Measurements from ENCODE around the gene RAB29. TPM values are rescaled to one million over a fixed set of nuclear protein-coding genes. Genes with fewer than 3 reads are reported as not detected.

Gene RAB29
- polyA plus RNA-seq, 3 donors = 35.8 to 40.8 (median 37.0) TPM

DNA sequence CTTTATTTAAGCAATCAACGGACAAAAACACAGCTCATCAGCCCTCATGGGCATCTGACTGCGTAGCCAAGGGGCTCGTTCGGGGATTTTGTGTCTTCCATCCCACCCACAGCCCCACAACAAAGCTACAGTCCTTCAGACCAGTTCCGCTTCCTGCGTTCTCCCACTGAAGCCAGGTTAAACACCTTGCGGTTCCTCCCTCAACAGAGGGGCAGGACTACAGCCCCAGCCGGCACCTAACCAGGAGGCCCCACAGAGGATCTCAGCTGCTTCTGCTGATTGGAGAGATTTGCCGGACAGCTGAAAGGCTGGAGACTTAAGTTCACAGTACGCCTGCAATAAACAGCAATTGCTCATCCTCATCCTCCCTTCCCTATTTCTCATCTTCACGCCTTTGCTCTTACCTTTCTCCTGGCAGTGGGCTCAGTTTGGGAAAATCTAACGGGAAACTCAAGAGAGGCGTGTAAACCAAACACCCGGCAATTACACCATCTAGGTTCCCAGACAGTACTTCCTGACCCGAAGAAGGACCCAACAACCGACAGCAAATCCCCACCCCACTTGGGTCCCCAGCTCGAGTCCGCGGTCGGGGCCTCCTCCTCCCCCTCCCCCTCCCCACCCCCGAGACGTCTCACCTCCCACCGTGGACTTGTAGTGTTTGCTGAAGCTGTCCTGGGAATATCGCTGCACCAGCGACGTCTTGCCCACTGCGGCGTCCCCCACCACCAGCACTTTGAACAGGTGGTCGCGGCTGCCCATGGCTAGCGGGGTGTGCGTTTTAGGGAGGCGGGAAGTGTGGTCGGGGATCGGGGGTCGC is 876 bp downstream of the RAB29 start:
- DNase-seq (ENCODE audit: extremely low read depth in 1 of 11, low read depth in 9 of 11, low spot score in 4 of 11) = no peak

DNA sequence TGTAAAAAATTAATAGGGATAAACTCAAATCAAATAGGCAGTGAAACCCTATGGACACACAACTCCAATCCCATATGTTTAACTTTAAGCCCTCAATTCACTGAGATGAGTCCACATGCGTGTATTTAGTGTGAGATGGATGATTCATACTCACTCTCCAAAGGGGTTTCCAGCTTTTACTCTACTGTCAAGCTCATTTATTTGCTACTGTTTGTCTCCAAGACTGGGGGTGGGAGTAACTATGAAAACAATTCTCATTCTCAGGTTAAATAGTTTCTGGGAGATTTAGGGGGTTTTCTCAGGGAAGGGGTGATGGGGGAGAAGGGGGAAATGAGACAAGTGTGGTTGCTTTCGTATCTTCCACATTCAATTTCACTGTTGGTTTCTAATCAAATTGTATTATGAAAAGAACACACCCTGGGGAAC is 2.7 kb downstream of the RAB29 start:
- DNase-seq (ENCODE audit: extremely low read depth in 1 of 11, low read depth in 9 of 11, low spot score in 4 of 11) = no peak

DNA sequence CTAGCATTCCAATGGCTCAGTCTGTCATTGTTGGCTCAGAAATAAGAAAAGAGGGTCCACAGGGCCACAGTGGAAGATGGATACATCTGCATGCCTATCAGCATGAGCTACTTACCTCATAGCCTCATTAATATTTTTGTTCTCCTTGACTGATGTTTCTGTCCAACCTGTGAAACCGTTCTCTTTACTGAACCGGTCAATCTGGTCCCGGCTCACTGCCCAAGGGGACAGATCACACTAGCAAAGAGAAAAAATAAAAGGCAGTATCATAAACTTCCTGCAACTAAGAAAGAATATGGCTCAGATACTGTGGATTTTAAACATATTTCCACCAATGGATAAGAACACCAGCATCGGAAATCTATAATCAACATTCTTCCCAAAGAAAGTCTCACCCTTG is 4.7 kb downstream of the RAB29 start:
- DNase-seq (ENCODE audit: extremely low read depth in 1 of 11, low read depth in 9 of 11, low spot score in 4 of 11) = no peak

DNA sequence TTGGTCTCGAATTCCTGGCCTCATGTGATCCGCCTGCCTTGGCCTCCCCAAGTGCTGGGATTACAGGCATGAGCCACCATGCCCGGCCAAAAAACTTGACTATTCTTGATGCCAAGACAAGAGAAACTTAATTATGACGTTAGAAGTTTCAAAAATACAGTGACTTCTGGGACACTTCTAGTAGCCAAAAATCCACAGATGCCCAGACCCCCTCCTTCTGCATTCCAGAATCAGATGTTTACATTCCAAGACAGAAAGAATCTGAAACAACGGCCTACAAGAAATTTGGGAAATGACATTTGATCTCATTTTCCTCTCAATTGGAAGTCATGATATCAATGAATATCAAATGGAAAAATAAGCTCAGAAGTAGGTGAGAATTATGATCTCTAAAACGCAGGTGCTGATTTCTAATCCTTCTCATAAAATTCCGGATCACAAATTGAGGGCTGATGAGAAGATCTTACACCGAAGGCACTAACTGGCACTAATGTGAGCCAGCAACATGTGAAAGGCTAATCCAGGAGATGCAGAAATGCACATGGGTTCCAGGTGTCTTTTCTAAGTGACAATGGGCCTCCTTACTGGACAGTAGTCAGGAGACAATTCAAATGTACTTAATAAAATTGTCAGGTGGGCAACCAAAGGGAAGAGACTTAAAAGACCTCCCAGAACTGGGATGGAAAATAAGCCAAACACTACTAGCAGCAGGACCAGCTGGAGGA is 5.5 kb downstream of the RAB29 start:
- no peak for DNase-seq (ENCODE audit: extremely low read depth in 1 of 11, low read depth in 9 of 11, low spot score in 4 of 11)

DNA sequence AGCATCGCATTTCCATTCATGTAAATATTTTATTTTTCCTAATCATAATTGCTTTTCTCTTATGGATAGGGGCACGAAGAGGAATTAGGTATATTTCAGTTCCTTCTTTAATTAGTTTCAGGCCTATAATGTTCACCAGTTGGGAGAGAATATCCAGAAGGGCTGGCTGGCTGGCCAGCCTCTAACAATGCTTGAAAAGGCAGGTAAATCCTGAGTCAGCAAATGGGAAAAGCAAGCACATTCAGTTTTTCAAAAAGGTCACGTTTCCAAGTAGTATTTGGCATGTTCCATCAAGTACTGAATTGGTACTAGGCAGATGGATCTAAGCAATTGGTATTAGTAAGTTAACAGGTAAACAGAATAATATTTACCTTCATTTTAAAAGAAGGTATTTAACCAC is 8.0 kb downstream of the RAB29 start:
- DNase-seq (ENCODE audit: extremely low read depth in 1 of 11, low read depth in 9 of 11, low spot score in 4 of 11) = no peak

DNA sequence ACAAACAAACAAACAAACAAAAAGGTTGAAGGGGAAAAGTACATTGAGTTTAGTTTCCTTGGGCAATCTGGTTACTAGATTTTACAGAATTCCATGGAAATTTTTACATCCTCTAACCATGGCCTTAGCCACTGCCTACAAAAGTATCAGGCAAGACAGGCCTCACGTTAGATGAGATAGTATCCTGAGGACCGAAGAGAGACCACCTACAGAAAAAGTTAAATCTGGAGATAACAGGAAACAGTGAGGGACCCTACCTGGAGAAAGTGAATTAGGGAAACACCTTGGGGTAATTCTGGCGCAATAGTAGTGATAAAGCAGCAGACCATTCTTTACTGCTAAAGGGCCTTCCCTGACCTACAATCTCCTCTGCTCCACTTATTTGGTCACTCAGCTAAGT is 8.7 kb downstream of the RAB29 start:
- no peak for DNase-seq (ENCODE audit: extremely low read depth in 1 of 11, low read depth in 9 of 11, low spot score in 4 of 11)

DNA sequence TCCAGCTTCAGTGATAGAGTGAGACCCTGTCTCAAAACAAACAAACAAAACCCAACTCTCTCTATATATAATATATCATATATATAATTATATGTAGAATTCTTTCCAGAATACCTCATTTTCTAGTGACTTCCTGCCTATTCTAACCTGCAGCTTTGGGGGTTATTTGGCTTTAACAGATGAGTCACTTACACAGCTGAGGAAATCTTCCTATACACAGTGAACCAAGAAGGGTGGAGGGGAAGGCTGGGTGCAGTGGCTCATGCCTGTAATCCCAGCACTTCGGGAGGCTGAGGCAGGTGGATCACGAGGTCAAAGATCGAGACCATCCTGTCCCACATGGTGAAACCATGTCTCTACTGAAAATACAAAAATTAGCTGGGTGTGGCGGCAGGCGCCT is 9.2 kb downstream of the RAB29 start:
- DNase-seq (ENCODE audit: extremely low read depth in 1 of 11, low read depth in 9 of 11, low spot score in 4 of 11) = no peak

DNA sequence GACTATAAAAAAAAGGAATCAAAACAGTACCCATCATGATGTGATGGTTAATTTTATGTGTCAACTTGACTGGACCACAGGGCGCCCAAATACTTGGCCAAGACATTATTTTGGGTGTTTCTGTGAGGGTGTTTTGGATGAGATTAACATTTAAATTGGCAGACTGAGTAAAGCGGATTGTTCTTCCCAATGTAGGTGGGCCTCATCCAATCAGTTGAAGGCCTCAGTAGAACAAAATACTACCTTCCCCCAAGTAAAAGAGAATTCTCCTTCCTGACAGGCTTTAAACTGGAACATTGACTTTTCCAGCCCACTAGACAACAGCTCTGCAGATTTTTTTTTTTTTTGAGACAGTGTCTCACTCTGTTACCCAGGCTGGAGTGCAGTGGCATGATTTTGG is 10.7 kb downstream of the RAB29 start:
- DNase-seq (ENCODE audit: extremely low read depth in 1 of 11, low read depth in 9 of 11, low spot score in 4 of 11) = no peak

DNA sequence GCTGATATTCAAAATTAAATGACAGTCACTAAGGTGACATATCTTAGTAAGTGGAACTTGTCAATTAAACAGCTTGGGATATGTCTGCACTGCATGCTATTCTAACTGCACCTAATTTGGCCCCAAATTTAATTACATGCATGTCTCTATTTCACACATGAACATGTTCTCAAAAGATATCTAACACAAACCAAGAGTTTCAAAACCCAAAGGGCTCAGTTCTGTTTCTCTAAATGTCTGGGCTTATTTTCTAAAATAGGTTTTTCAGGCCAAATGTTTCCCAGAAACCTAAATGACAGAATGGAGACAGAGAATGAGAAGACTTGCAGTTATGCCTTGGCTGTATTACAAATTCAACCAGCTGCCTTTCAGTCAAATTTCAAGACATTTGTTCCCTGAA is 11.3 kb downstream of the RAB29 start:
- DNase-seq (ENCODE audit: extremely low read depth in 1 of 11, low read depth in 9 of 11, low spot score in 4 of 11) = no peak

DNA sequence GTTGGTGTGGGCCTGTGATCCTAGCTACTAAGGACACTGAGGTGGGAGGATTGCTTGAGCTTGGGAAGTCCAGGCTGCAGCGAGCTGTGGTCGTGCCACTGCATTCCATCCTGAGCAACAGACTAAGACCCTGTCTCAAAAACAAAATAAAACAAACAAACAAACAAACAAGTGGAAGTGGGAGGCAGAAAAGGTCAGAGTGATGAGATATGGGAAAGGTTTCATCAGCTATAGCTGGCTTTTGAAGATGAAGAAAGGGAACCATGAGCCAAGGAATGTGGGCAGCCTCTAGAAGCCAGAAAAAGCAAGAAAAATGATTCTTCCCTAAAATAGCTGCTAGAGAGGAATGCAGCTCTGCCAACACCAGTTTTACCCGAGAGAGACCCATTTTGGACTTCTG is 14.7 kb downstream of the RAB29 start:
- DNase-seq (ENCODE audit: extremely low read depth in 1 of 11, low read depth in 9 of 11, low spot score in 4 of 11) = no peak

DNA sequence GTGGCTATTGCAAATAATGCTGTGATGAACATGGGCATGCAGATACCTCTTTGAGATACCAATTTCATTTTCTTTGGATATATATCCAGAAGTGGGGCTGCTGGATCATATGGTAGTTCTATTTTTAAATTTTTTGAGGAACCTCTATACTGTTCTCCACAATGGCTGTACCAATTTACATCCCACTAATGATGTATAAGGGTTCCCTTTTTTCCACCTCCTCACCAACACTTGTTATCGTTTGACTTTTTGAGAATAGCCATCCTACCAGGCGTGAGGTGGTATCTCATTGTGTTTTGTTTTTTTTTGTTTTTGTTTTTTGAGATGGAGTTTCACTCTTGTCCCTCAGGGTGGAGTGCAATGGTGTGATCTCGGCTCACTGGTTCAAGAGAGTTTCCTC is 18.7 kb downstream of the RAB29 start:
- no peak for DNase-seq (ENCODE audit: extremely low read depth in 1 of 11, low read depth in 9 of 11, low spot score in 4 of 11)

DNA sequence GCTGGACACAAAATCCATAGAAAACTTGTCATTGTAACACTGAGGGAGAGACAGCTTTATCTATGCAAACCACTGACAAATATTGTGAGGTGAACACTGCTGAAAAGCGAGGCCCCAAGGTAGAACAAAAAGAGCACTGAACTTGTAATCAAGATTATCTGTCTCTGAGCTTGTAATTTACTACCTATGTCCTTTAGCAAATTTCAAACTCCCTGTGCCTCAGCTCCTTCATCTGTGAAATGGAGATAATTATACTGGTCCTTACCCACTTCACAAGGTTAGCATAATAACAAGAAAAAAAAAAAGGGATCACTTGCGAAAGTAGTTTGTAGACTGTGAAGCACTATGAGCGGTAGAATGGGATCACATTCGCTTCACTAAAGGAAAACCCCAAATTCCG is 20.4 kb downstream of the RAB29 start:
- no peak for DNase-seq (ENCODE audit: extremely low read depth in 1 of 11, low read depth in 9 of 11, low spot score in 4 of 11)

DNA sequence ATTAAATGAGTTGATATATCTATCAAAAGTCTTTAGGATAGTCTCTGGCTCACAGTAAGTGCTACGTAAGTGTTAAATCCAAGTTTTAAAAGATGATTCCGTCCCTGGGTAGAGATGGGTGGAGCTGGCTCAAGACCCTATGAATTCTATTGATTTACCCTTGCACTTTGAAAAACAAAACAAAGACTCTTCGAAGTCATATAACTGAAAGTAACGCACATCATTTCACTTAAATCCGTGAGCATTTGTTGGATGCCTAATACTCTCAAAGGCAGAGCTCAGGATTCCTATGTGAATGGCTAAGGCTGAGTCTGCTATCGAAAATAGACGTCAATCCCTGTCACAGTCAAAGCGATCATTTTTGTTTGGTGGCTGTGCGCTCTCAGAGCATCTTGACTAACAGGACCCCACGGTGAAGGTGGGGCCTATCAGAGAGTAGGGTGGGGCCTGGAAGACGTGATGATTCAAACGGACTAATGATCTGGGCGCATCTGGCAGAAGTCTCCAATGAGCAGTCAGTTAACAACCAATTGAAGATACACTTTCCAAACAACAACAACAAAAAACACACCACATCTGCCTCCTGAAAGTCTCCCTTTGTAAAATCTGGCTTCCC is 24.1 kb downstream of the RAB29 start:
- peak in 1 of 11 donors; percentile 23 for DNase-seq (ENCODE audit: extremely low read depth in 1 of 11, low read depth in 9 of 11, low spot score in 4 of 11)

DNA sequence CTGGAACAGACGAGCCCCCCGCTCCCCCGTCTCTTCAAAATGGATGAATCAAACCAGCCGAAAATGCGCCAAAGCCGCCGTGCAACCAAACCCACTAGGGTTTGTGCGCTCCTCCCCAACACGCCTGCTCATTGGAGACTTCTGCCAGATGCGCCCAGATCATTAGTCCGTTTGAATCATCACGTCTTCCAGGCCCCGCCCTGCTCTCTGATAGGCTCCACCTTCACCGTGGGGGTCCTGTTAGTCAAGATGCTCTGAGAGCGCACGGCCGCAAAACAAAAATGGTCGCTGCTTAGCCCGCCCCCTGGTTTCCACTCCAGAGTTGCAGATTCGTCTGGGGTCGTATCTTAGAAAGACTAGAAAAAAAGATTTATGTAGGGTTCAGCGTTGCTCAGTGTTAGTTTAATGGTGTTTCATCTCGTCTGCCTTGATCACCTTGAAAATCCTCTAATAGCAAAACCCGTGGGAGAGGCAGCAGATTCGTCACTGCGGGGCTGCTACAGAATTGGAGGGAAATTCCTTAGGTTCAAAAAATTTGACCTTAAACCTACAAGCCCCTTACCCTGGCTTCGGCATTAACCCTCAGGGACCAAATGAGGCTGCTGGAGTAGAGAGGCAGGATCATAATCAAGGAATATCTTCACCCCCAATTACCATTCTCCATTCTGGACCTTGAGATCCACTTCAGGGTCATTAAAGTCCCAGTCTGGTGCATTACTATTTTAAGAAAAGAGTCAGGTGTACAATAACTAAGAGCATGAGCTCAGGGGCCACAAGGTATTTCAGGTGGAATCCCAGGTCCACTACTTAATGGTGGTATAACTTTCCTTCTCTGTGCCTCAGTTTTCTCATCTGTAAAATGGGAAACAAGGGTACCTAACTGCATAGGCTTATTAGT is 24.9 kb downstream of the RAB29 start, which contains the start of gene NUCKS1:
Gene NUCKS1, minus strand, starts transcription at position 45 of the 898 bp plus-strand sequence. CDS start 209 bp downstream, outside the sequence.
- DNase-seq (ENCODE audit: extremely low read depth in 1 of 11, low read depth in 9 of 11, low spot score in 4 of 11) = peak; percentile 92 to 99 (median 97)

DNA sequence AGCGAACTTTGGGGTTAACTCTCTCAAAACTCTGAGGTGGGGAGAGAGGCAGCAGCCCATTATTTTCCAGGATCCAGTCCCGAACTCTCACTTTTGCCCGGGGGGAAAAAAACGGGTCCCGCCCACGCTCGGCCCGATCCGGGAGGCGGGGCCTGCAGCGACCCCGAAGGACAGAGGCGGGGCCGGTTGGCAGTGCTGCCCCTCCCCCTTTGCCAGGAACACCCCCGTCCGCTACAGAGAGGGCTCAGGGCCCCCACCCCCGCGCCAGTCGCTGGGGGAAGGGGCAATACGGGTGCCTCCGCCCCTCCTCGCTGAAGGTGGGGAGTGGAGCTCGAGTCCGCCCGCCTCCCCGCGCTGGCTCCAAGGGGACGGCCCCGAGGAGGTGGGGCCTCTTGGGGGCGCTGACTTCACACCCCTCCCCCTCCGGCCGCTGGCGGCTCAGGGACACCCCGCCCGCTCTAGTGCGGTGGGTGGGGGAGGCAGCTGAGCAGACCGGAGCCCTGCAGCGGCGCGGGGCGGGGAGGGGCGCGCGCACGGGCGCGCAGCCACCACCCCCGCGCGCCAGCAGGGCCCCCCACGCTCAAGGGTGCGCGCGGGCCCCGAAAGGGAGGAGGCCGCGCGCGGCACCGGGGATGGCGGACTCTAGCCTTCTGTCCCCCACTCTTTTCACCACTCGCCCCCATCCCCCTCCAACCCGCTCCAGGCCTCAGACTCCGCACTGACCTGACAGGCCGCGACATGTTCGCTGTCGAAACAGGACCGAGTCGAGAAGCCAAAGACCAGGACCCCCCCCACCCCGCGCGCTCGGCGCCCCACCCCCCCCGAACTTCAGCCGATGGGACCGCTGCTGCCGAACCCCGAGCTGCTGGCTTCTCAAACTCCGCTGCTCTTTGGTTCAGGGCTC is 25.8 kb downstream of the RAB29 start:
- peak; percentile 70 to 93 (median 90) for DNase-seq (ENCODE audit: extremely low read depth in 1 of 11, low read depth in 9 of 11, low spot score in 4 of 11)

DNA sequence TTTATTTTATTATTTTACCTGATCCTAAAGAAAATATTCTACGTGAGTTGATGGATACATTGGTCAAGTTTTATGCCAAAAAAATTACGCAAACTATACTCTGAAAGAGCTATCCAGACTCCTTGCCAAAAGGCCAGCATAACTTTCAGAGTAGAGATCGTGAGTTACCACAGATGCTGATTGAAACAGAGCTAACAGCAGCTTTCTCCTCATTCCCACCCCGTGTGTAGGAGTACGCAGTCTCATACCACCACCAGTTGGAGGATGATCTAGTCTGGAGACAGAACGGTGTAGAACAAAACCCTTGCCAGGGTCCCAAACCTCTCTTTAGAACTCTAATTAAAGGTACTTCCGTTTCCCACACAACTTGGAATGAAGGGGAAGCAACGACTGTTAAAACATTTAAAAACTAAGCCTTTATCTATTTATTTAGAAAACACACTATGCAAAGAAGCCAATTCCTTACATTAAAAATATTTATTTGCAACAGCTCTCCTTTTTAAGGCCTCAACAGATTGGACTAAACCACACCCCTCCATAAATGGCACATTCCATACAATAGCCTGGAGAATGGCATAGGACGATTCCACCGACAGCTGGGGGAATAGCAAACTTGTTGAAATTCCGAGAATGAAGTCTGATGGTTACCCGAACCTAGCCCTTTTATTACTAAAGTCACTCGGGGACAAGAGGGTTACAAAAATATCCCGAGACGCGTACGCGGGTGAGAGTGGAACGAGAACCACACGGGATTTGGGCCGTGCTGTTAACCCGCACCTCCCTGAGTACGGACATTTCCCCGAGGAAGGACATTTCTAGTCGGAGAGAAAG is 26.7 kb downstream of the RAB29 start:
- DNase-seq (ENCODE audit: extremely low read depth in 1 of 11, low read depth in 9 of 11, low spot score in 4 of 11) = peak; percentile 29 to 77 (median 46)

DNA sequence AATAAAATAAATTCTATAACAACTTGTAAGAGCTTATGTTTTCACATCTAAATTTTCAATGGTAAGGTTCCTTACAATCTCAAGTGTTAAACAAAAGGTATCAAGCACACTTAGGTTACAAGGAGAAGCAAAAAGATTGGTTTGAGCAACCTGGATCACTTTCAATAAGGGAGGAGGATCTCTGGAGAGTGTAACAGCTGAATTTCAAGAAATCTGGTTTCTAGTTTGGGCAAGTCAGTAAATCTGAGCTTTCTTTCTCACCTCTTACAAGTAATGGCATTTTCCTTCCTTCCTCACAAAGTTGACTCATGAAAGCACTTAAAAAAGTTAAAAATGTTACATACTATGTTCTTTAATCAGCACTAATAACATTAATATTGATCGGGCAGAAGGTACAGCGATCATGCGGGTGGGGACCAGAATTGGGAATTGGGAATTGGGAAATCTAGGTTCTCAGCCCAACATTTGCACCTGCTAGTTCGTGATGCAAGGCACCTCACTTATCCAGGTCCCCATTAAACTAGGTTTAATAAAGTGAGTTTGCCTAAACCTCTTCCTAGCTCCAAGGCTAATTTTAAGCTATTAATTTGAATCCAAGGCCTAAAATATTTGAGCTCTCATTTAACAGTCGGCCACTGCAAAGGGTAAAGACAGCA is 28.4 kb downstream of the RAB29 start:
- no peak for DNase-seq (ENCODE audit: extremely low read depth in 1 of 11, low read depth in 9 of 11, low spot score in 4 of 11)
